Mesendoderm (in vitro differentiated cells): ENCODE data around the gene GAMT.

Source experiments
- DNase-seq: peaks from one replicate; pipeline ENCODE4 v3.0.0; 2013
- H2AK5ac ChIP-seq: 2 replicates; pipeline ENCODE4 v1.6.1; 2013; ENCODE audit warnings: low read length, inconsistent platforms
- H2BK120ac ChIP-seq: 2 replicates; pipeline ENCODE4 v1.6.1; 2013; ENCODE audit warnings: low read depth, mild to moderate bottlenecking, low read length, moderate library complexity, mixed read lengths
- H2BK15ac ChIP-seq: replicated peaks from 2 replicates; pipeline ENCODE4 v1.6.1; 2013; ENCODE audit warnings: low read depth, mild to moderate bottlenecking, moderate library complexity
- H2BK5ac ChIP-seq: 2 replicates; pipeline ENCODE4 v1.6.1; 2013; ENCODE audit warnings: low read length, inconsistent platforms
- H3K18ac ChIP-seq: 2 replicates; pipeline ENCODE4 v1.6.1; 2013; ENCODE audit warnings: mild to moderate bottlenecking, low read length, mixed read lengths
- H3K23ac ChIP-seq: one replicate; pipeline ENCODE4 v1.6.1; 2013; ENCODE audit warnings: low read length
- H3K27ac ChIP-seq: 2 replicates; pipeline ENCODE4 v1.5.1; 2013; ENCODE audit warnings: low read depth, mild to moderate bottlenecking, inconsistent platforms, low read length, moderate library complexity
- H3K27me3 ChIP-seq: 2 replicates; pipeline ENCODE4 v1.6.1; 2013; ENCODE audit warnings: low read length, control low read depth, mild to moderate bottlenecking, inconsistent platforms; ENCODE audit not compliant: insufficient read depth, poor library complexity
- H3K36me3 ChIP-seq: 2 replicates; pipeline ENCODE4 v1.6.1; 2013; ENCODE audit warnings: low read length, inconsistent platforms; ENCODE audit not compliant: control insufficient read depth, insufficient read depth
- H3K4ac ChIP-seq: one replicate; pipeline ENCODE4 v1.6.1; 2013; ENCODE audit warnings: low read depth, mild to moderate bottlenecking, low read length, moderate library complexity
- H3K4me1 ChIP-seq: 2 replicates; pipeline ENCODE4 v1.6.1; 2013; ENCODE audit warnings: low read depth, low read length, inconsistent platforms; ENCODE audit not compliant: control insufficient read depth
- H3K4me2 ChIP-seq: 2 replicates; pipeline ENCODE4 v1.6.1; 2013; ENCODE audit warnings: low read length
- H3K4me3 ChIP-seq: 2 replicates; pipeline ENCODE4 v1.5.1; 2013; ENCODE audit warnings: mild to moderate bottlenecking, low read length
- H3K56ac ChIP-seq: one replicate; pipeline ENCODE4 v1.6.1; 2013; ENCODE audit warnings: low read length
- H3K79me1 ChIP-seq: 2 replicates; pipeline ENCODE4 v1.6.1; 2013; ENCODE audit warnings: low read length, inconsistent platforms
- H3K79me2 ChIP-seq: 2 replicates; pipeline ENCODE4 v1.6.1; 2013; ENCODE audit warnings: mild to moderate bottlenecking, low read length; ENCODE audit not compliant: control insufficient read depth, insufficient read depth
- H3K9ac ChIP-seq: 2 replicates; pipeline ENCODE4 v1.6.1; 2013; ENCODE audit warnings: low read length, inconsistent platforms
- H4K5ac ChIP-seq: one replicate; pipeline ENCODE4 v1.6.1; 2013; ENCODE audit warnings: low read length
- H4K8ac ChIP-seq: one replicate; pipeline ENCODE4 v1.6.1; 2013; ENCODE audit warnings: low read depth, mild to moderate bottlenecking, control low read depth, low read length, moderate library complexity
- WGBS: extraction: QIAGEN DNeasy Blood & Tissue Kit; methylation state at CpG from one replicate; pipeline ENCODE4 v1.1.7; 2013; ENCODE audit warnings: low lambda C conversion rate, missing lambda C conversion rate; ENCODE audit not compliant: insufficient coverage; ENCODE audit errors: extremely low coverage; 5-methylcytosine and 5-hydroxymethylcytosine counted together

The GAMT gene

DNA sequence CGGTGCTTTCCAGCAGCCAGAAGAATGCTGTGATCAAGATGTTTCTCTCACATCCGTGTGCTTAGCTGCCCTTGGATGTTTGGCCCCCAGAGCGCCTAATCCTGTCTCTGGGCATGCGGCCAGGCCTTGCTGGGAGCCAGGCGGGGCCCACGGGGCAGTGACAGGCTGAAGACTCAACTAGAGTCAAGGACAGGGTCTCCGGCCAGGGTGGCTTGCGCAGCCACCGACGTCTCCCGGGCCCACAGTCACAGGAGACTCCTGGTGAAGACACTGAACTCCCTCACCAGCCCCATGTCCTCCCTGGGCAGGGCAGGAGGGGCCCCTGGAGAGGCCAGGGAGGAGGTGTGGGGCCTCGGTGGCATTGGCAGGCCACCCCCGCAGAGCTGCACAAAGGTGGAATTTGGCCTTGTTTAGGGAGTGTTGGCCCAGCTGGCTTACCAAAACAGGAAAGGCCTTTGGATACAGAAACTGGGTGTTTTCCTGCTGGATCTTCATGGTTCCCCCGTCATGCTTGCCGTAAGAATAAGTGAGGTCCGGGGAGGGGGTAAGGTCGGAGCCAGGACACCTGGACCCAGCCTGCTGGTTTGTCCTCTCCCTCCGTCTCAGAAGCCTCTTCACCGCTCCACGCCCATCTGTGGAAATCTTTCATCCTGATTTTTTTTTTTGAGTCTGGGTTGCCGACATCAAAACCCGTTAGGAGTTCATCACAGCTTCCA lies 27.6 kb downstream of the GAMT start:
- H3K27me3 ChIP-seq = no peaks in the 10 kb centered on the region
- WGBS = no CpG with 5 or more reads among the region's 22 CpGs
- no peak overlapping the region for H3K23ac ChIP-seq
- H4K5ac ChIP-seq = no peak overlapping the region
- no peak overlapping the region for H3K9ac ChIP-seq
- no peaks in the 10 kb centered on the region for H3K4me1 ChIP-seq
- H3K79me2 ChIP-seq = no peaks in the 10 kb centered on the region
- H4K8ac ChIP-seq = no peak overlapping the region
- no peak overlapping the region for H3K27ac ChIP-seq
- no peak for DNase-seq
- peaks cover 14% of the 10 kb centered on the region for H3K36me3 ChIP-seq
- H2AK5ac ChIP-seq = no peak overlapping the region
- no peak overlapping the region for H3K18ac ChIP-seq
- H2BK120ac ChIP-seq = no peak overlapping the region
- H3K4ac ChIP-seq = no peak overlapping the region
- H3K56ac ChIP-seq = no peak overlapping the region
- no peak overlapping the region for H2BK15ac ChIP-seq
- no peak overlapping the region for H2BK5ac ChIP-seq
- H3K79me1 ChIP-seq = no peaks in the 10 kb centered on the region
- no peak overlapping the region for H3K4me3 ChIP-seq
- no peak overlapping the region for H3K4me2 ChIP-seq

DNA sequence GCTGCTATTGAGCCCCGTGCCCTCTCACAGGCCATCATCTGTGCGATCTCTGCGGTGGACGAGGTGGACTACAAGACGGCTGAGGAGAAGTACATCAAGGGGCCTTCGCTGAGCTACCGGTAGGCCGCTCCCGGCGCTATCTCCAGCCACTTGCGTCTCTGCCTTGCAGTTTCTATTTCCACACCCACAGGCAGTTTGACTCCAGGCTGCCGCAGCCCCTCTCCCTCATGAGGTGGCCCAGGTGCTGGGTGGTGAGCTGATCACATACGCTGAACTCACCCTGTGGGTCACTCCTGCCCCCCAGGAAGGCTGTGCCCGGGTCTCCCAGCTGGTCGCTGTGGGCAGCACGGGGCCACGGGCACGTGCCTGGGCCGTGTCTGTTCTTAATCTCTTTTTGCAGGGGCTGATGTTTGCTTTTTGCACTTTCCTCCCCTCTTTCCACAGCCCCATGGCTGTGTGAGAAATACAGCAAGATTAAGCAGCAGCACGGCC lies 28.3 kb downstream of the GAMT start:
- Histone ChIP-seq H3K27ac (no peak overlapping the region), H2BK15ac (no peak overlapping the region), H3K27me3 (no peaks in the 10 kb centered on the region), H3K4me3 (no peak overlapping the region), H3K56ac (no peak overlapping the region), H2BK120ac (no peak overlapping the region), H4K8ac (no peak overlapping the region), H4K5ac (no peak overlapping the region), H3K9ac (no peak overlapping the region), H3K36me3 (peaks cover 14% of the 10 kb centered on the region), H2AK5ac (no peak overlapping the region), H3K18ac (no peak overlapping the region), H3K4me2 (no peak overlapping the region), H3K4me1 (no peaks in the 10 kb centered on the region), H3K79me1 (no peaks in the 10 kb centered on the region), H3K79me2 (no peaks in the 10 kb centered on the region), H2BK5ac (no peak overlapping the region), H3K23ac (no peak overlapping the region), H3K4ac (no peak overlapping the region)
- no peak for DNase-seq
- WGBS = no CpG with 5 or more reads among the region's 20 CpGs

DNA sequence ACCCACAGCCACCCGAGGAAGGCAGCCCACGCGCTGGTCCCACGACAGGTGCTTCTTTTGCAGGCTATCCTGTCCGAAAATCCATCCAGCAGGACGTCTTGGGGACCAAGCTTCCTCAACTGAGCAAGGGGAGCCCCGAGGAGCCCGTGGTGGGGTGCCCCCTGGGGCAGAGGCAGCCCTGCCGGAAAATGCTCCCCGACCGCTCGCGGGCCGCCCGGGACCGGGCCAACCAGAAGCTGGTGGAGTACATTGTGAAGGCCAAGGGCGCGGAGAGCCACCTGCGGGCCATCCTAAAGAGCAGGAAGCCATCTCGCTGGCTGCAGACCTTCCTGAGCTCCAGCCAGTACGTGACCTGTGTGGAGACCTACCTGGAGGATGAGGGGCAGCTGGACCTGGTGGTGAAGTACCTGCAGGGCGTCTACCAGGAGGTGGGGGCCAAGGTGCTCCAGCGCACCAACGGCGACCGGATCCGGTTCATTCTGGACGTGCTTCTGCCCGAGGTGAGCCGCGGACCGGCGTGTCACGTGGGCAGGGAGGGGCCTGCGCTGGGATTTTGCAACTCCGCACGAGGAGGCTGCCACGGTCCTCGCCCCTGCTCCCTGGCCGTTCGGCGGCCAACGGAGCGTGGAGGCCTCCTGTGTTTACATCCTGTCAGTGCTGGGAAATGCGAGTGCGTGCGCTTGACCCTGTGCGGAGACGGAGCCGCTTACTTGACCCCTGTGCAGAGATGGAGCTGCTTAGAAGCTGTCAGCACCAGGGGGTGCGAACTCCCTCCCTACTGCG lies 30.6 kb downstream of the GAMT start:
- Histone ChIP-seq H3K9ac (no peak overlapping the region), H3K27ac (no peak overlapping the region), H2AK5ac (no peak overlapping the region), H4K5ac (no peak overlapping the region), H2BK120ac (no peak overlapping the region), H2BK15ac (no peak overlapping the region), H4K8ac (no peak overlapping the region), H3K4me1 (no peaks in the 10 kb centered on the region), H3K4ac (no peak overlapping the region), H3K23ac (no peak overlapping the region), H3K79me1 (no peaks in the 10 kb centered on the region), H3K4me2 (no peak overlapping the region), H3K56ac (no peak overlapping the region), H3K18ac (no peak overlapping the region), H3K4me3 (no peak overlapping the region), H2BK5ac (no peak overlapping the region), H3K27me3 (no peaks in the 10 kb centered on the region), H3K79me2 (no peaks in the 10 kb centered on the region), H3K36me3 (peaks cover 11% of the 10 kb centered on the region)
- no CpG with 5 or more reads among the region's 52 CpGs for WGBS
- DNase-seq = no peak

DNA sequence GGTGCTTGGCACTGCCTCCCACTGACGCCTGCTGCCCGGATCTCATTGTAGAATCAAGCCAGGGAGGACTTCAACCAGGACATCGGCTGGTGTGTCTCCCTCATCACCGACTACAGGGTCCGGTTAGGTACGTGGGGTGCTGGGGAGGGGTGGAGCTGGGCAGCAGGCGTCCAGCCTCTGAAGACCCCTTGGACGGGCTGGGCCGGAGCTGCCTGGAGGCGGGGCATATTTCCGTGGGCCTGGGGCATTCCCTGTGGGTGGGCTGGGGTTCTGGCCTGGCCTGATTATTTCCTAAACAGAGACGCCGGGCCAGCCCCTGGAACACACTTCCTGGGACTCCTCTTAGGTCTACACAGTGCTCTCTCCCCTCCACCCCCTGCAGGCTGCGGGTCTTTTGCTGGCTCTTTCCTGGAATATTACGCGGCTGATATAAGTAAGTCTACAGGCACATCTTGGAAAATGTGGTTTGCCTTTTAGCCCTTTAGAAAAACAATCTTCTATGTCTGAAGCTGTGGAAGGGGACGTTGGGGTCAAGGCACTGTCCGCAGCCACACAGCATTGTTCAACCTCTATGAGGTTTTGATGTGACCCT lies 32.0 kb downstream of the GAMT start:
- H4K5ac ChIP-seq = no peak overlapping the region
- no peak overlapping the region for H3K4ac ChIP-seq
- H2AK5ac ChIP-seq = no peak overlapping the region
- no peak overlapping the region for H2BK120ac ChIP-seq
- no peak for DNase-seq
- no peak overlapping the region for H3K4me2 ChIP-seq
- H3K23ac ChIP-seq = no peak overlapping the region
- H3K36me3 ChIP-seq = peaks cover 11% of the 10 kb centered on the region
- H3K27ac ChIP-seq = no peak overlapping the region
- no peak overlapping the region for H3K9ac ChIP-seq
- no peaks in the 10 kb centered on the region for H3K79me2 ChIP-seq
- no peak overlapping the region for H3K4me3 ChIP-seq
- no peak overlapping the region for H2BK5ac ChIP-seq
- no peaks in the 10 kb centered on the region for H3K79me1 ChIP-seq
- H3K18ac ChIP-seq = no peak overlapping the region
- no peak overlapping the region for H3K56ac ChIP-seq
- H3K27me3 ChIP-seq = no peaks in the 10 kb centered on the region
- H3K4me1 ChIP-seq = no peaks in the 10 kb centered on the region
- H4K8ac ChIP-seq = no peak overlapping the region
- no CpG with 5 or more reads among the region's 18 CpGs for WGBS
- H2BK15ac ChIP-seq = no peak overlapping the region

DNA sequence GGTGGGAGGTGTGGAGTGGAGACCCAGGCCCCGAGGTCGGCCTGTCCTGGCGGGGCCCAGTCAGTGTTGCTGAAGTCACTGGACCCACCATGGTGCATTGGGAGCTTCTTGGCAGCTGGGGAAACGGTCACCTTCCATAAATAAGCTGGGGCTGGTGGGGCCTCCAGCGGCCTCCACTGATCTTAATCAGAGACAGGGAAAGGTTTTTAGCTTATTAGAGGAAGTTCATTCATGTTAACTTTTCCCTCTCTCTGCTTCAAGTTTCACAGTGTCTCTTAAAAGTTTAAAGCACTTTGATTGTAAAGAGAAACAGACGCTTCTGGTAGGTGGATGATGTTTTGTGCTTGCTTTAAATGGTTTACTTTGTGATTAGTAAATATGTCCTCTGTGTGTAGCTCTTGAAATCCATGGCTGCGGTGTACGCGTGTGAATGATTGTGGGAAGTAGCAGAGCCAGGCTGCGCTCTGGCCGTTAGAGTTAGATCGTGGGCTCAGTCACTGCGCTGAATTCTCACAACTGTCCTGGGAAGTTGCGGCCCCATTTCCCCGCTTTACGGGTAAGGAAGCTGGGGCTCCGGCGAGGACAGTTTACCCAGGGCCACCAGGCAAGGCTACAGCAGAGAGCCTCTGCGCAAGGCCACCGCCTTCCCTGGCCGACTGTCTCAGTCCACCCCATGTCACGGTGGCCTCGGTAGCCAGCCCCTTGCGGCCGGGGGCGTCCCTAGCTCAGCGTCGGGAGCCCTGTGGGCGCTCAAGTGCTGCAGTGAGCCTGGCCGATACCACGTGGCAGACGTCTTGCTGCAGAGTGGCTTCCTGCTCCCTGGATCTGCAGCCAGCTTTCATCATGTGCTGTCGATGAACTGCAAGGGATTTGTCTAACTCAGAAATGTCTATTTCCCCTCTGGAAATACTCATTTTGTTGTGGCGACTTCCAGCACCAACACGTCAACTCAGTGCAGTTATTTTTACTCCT lies 34.2 kb downstream of the GAMT start:
- Histone ChIP-seq H4K8ac (no peak overlapping the region), H3K4me3 (no peak overlapping the region), H3K27me3 (no peaks in the 10 kb centered on the region), H3K4me1 (no peaks in the 10 kb centered on the region), H2BK15ac (no peak overlapping the region), H3K79me1 (no peaks in the 10 kb centered on the region), H3K4ac (no peak overlapping the region), H3K79me2 (no peaks in the 10 kb centered on the region), H3K9ac (no peak overlapping the region), H2AK5ac (no peak overlapping the region), H4K5ac (no peak overlapping the region), H3K4me2 (no peak overlapping the region), H2BK120ac (no peak overlapping the region), H3K18ac (no peak overlapping the region), H2BK5ac (no peak overlapping the region), H3K23ac (no peak overlapping the region), H3K36me3 (peaks cover 8% of the 10 kb centered on the region), H3K27ac (no peak overlapping the region), H3K56ac (no peak overlapping the region)
- WGBS = no CpG with 5 or more reads among the region's 35 CpGs
- DNase-seq = no peak
